ENCODE data around the gene HNRNPD. TPM values are rescaled to one million over a fixed set of nuclear protein-coding genes. Genes with fewer than 3 reads are reported as not detected.

The HNRNPD gene
- total RNA-seq, 1 donor from 2014 or later: 300 TPM

DNA sequence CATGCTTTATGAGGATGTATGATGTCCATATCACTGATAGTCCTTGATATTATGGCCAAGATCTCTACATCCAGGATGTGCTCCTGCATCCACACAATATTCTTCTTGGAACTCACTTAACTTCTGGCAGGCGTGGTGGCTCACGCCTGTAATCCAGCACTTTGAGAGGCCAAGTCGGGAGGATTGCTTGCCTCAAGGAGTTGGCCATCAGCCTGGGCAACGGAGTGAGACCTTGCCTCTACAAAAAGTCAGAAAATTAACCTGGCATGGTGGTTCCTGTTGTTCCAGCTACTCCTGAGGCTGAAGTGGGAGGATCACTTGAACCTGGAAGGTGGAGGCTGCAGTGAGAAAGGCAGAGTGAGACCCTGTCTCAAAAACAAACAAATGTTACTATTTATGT, 2.3 kb upstream of the HNRNPD start:
- ATAC-seq (ENCODE audit: low read depth): no peak
- H3K4me3 Mint-ChIP-seq: peak overlapping the region; percentile 2
- H3K4me1 Mint-ChIP-seq: peaks cover 35% of the 10 kb centered on the region
- peaks cover 31% of the 10 kb centered on the region for H3K36me3 Mint-ChIP-seq (ENCODE audit: low read depth)
- intact Hi-C loops (cut with micrococcal nuclease): no loop called here
- TF ChIP-seq, protein P1, sequence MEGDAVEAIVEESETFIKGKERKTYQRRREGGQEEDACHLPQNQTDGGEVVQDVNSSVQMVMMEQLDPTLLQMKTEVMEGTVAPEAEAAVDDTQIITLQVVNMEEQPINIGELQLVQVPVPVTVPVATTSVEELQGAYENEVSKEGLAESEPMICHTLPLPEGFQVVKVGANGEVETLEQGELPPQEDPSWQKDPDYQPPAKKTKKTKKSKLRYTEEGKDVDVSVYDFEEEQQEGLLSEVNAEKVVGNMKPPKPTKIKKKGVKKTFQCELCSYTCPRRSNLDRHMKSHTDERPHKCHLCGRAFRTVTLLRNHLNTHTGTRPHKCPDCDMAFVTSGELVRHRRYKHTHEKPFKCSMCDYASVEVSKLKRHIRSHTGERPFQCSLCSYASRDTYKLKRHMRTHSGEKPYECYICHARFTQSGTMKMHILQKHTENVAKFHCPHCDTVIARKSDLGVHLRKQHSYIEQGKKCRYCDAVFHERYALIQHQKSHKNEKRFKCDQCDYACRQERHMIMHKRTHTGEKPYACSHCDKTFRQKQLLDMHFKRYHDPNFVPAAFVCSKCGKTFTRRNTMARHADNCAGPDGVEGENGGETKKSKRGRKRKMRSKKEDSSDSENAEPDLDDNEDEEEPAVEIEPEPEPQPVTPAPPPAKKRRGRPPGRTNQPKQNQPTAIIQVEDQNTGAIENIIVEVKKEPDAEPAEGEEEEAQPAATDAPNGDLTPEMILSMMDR (IDR thresholded peaks at IDR 0.05): no peak
- no peak for DNase-seq
- no peaks in the 10 kb centered on the region for H3K9me3 Mint-ChIP-seq
- H3K27me3 Mint-ChIP-seq: no peaks in the 10 kb centered on the region
- ChIA-PET CTCF (no interaction called here), POLR2A (no interaction called here)
- H3K27ac Mint-ChIP-seq: peak overlapping the region; percentile 24

DNA sequence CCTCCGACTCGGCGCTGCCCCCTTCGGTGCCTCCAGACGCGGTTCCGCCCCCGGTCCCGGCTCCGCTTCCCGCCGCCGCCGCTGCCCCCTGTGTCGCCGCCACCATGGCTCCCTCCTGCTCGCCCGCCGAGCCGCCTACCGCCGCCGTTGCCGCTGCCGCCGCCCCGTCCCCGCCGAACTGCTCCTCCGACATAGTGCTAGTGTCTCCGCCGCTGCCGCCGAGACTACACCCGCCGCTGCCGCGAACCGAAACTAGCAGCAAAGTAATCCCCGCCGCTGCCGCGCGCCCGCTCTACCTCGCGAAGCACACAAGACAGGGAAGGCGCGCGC, 340 bp downstream of the HNRNPD start:
- no peaks in the 10 kb centered on the region for H3K27me3 Mint-ChIP-seq
- TF ChIP-seq, protein P1 (IDR thresholded peaks at IDR 0.05): no peak
- intact Hi-C loops (cut with micrococcal nuclease): loop anchor here (5.0 kb wide), 4 partner anchors 811 to 1084 kb away; partner anchors contain the start of genes COQ2, HELQ and MRPS18C
- DNase-seq: no peak
- peak overlapping the region; percentile 100 for H3K27ac Mint-ChIP-seq
- POLR2A ChIA-PET: interaction anchor here (0.5 to 5.7 kb wide), 25 partner anchors 8 to 962 kb away, joined by 3 to 199 read pairs (median 5); partner anchors contain the start of genes COPS4, COQ2, ENOPH1 and HNRNPDL
- H3K4me1 Mint-ChIP-seq: peaks cover 60% of the 10 kb centered on the region
- peak overlapping the region; percentile 98 for H3K4me3 Mint-ChIP-seq
- no peaks in the 10 kb centered on the region for H3K9me3 Mint-ChIP-seq
- peaks cover 52% of the 10 kb centered on the region for H3K36me3 Mint-ChIP-seq (ENCODE audit: low read depth)
- peak; percentile 19 for ATAC-seq (ENCODE audit: low read depth)
- CTCF ChIA-PET: interaction anchor here (1.2 kb wide), 1 partner anchor 56 kb away, joined by 6 read pairs; no protein-coding TSS in a partner anchor

DNA sequence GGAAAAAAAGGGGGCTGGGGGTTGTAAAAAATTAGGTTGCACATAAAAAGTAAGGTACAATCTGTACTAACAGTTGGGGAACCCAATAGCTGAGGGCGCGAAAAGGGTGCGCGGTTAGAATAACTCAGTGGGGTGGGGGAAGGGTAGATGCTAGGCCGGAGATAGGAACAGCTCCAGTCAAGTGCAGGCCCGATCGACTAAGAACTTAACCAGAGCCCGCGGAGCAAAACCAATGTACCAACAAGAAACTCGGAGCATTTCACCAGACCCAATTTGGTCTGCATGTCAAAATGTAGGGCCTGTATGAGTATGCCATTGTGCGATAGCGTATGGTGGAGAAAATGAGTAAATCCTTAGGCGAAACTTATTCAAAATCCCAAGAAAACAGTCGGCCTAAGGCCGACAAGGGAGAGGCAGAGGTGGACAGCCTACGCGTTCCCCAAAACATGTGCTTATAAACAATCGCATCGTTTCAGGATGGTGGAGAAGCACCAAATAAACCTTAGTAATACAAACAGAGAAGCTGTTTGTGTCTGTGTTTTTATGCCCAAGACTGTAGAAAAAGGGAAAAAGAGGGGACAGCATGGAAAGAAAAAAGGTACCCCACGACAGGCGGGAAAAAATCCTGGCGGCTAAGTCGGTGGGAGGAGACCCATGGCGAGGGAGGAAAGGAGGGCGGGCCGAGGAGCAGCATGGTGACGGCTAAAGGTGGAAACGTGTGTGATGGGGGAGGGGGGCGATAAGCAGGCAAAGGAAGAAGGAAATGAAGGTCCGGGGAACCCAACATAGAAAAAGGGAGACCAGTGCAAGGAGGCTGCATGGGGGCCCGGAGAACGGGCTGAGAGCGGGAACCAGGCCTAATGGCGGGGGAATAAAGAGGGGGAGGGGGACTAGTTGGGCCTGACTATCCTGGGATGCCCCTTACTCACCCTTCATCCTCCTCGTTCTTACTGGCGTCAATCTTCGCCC, 990 bp downstream of the HNRNPD start:
- H3K4me1 Mint-ChIP-seq: peaks cover 65% of the 10 kb centered on the region
- TF ChIP-seq, protein P1 (IDR thresholded peaks at IDR 0.05): no peak
- ATAC-seq (ENCODE audit: low read depth): peak; percentile 16
- H3K4me3 Mint-ChIP-seq: peak overlapping the region; percentile 98
- H3K36me3 Mint-ChIP-seq (ENCODE audit: low read depth): peaks cover 57% of the 10 kb centered on the region
- ChIA-PET CTCF (interaction anchor here (1.5 to 1.9 kb wide), 2 partner anchors 12 to 56 kb away, joined by 5 to 12 read pairs; no protein-coding TSS in a partner anchor), POLR2A (interaction anchor here (0.6 to 5.7 kb wide), 8 partner anchors 11 to 638 kb away, joined by 3 to 199 read pairs (median 4); partner anchors contain the start of genes ENOPH1, HNRNPDL and LIN54)
- peak overlapping the region; percentile 100 for H3K27ac Mint-ChIP-seq
- no peaks in the 10 kb centered on the region for H3K9me3 Mint-ChIP-seq
- intact Hi-C loops (cut with micrococcal nuclease): loop anchor here (5.0 kb wide), 4 partner anchors 810 to 1084 kb away; partner anchors contain the start of genes COQ2, HELQ and MRPS18C
- H3K27me3 Mint-ChIP-seq: no peaks in the 10 kb centered on the region
- DNase-seq: peak; percentile 41

DNA sequence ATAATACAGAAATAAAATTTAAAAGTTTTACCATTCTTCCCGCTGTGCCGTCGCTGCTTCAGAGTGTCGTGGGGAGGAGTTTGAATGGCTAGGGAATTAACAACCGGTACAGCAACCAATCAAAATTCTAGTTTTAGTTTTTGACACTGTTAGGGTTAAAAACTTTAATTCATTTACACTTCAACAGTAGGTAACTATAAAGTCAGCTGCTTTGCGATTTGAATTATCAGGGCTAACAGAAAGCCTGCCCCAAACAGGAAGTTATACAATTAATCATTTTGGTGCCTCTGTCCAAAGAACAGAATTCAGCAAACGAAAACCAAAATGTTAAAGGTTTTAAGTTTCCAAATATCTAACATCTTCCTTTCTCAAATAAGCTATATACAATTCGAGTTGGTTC, 2.3 kb downstream of the HNRNPD start:
- Mint-ChIP-seq H3K27ac (peak overlapping the region; percentile 100), H3K4me1 (peaks cover 75% of the 10 kb centered on the region), H3K36me3 (ENCODE audit: low read depth) (peaks cover 67% of the 10 kb centered on the region), H3K27me3 (no peaks in the 10 kb centered on the region), H3K9me3 (no peaks in the 10 kb centered on the region), H3K4me3 (peak overlapping the region; percentile 98)
- CTCF ChIA-PET: interaction anchor here (1.5 to 1.9 kb wide), 3 partner anchors 11 to 58 kb away, joined by 5 to 12 read pairs (median 7); no protein-coding TSS in a partner anchor
- intact Hi-C loops (cut with micrococcal nuclease): loop anchor here (1.0 to 5.0 kb wide), 5 partner anchors 11 to 1086 kb away; partner anchors contain the start of genes COQ2, HELQ and MRPS18C
- TF ChIP-seq, protein P1 (IDR thresholded peaks at IDR 0.05): no peak
- POLR2A ChIA-PET: interaction anchor here (5.7 kb wide), 1 partner anchor 58 kb away, joined by 199 read pairs; the partner anchor contains the start of genes ENOPH1 and HNRNPDL
- DNase-seq: no peak
- no peak for ATAC-seq (ENCODE audit: low read depth)
